H9 (cell line): ENCODE measurements around the gene IFNL3. TPM values are rescaled to one million over a fixed set of nuclear protein-coding genes. Genes with fewer than 3 reads are reported as not detected.
"Not testable (repeated sequence)": the region's sequence is repeated elsewhere in the genome, so short reads cannot be mapped to it uniquely, and the experiment has no call there.

Experiments
- DNase-seq: peaks from one replicate; pipeline ENCODE4 v3.0.0-alpha.2; 2017
- H2AFZ ChIP-seq: one replicate; pipeline ENCODE4 v1.6.1; 2013; ENCODE audit warnings: mild to moderate bottlenecking, low read length, control low read depth, moderate library complexity
- H2AK5ac ChIP-seq: 2 replicates; pipeline ENCODE4 v1.6.1; 2013; ENCODE audit warnings: low read length, control low read depth, mixed read lengths; ENCODE audit not compliant: insufficient read length
- H2BK120ac ChIP-seq: one replicate; pipeline ENCODE4 v1.6.1; 2013; ENCODE audit warnings: low read depth, mild to moderate bottlenecking, low read length, control low read depth, inconsistent platforms; ENCODE audit not compliant: poor library complexity, severe bottlenecking
- H2BK12ac ChIP-seq: 2 replicates; pipeline ENCODE4 v1.6.1; 2013; ENCODE audit warnings: low read length, control low read depth, mixed read lengths, low read depth; ENCODE audit not compliant: insufficient read length
- H2BK15ac ChIP-seq: 2 replicates; pipeline ENCODE4 v1.6.1; 2013; ENCODE audit warnings: low read depth, low read length, control low read depth
- H2BK20ac ChIP-seq: one replicate; pipeline ENCODE4 v1.6.1; 2013; ENCODE audit warnings: low read depth, mild to moderate bottlenecking, low read length, control low read depth, inconsistent platforms; ENCODE audit not compliant: poor library complexity, severe bottlenecking
- H2BK5ac ChIP-seq: 2 replicates; pipeline ENCODE4 v1.6.1; 2013; ENCODE audit warnings: low read length, control low read depth, mixed read lengths; ENCODE audit not compliant: insufficient read length
- H3K14ac ChIP-seq: 2 replicates; pipeline ENCODE4 v1.6.1; 2013; ENCODE audit warnings: low read length, control low read depth; ENCODE audit not compliant: insufficient read depth
- H3K18ac ChIP-seq: 2 replicates; pipeline ENCODE4 v1.6.1; 2013; ENCODE audit warnings: low read depth, mild to moderate bottlenecking, mixed read lengths, low read length, control low read depth; ENCODE audit not compliant: insufficient read length
- H3K23ac ChIP-seq: 2 replicates; pipeline ENCODE4 v1.6.1; 2013; ENCODE audit warnings: low read length, control low read depth, mixed read lengths, low read depth; ENCODE audit not compliant: insufficient read length
- H3K23me2 ChIP-seq: 2 replicates; pipeline ENCODE4 v1.6.1; 2013; ENCODE audit warnings: low read depth, mild to moderate bottlenecking, mixed read lengths, low read length, control low read depth; ENCODE audit not compliant: insufficient read length, poor library complexity, severe bottlenecking
- H3K27ac ChIP-seq: 2 replicates; pipeline ENCODE4 v1.5.1; 2013; ENCODE audit warnings: low read length, control low read depth, mixed read lengths, low read depth; ENCODE audit not compliant: insufficient read length
- H3K27me3 ChIP-seq: 2 replicates; pipeline ENCODE4 v1.6.1; 2013; ENCODE audit warnings: low read length, control low read depth, inconsistent platforms; ENCODE audit not compliant: insufficient read depth
- H3K4ac ChIP-seq: 2 replicates; pipeline ENCODE4 v1.6.1; 2013; ENCODE audit warnings: low read depth, mild to moderate bottlenecking, control low read depth, inconsistent platforms, low read length, moderate library complexity
- H3K4me1 ChIP-seq: 2 replicates; pipeline ENCODE4 v1.6.1; 2013; ENCODE audit warnings: low read length, control low read depth, inconsistent platforms; ENCODE audit not compliant: insufficient read depth
- H3K4me2 ChIP-seq: 2 replicates; pipeline ENCODE4 v1.6.1; 2013; ENCODE audit warnings: low read length, control low read depth, mixed read lengths; ENCODE audit not compliant: insufficient read length, insufficient read depth
- H3K56ac ChIP-seq: 2 replicates; pipeline ENCODE4 v1.6.1; 2013; ENCODE audit warnings: low read depth, mild to moderate bottlenecking, mixed read lengths, low read length, control low read depth; ENCODE audit not compliant: insufficient read length
- H3K79me1 ChIP-seq: 2 replicates; pipeline ENCODE4 v1.6.1; 2013; ENCODE audit warnings: low read depth, mild to moderate bottlenecking, moderate library complexity, low read length, control low read depth, inconsistent platforms; ENCODE audit not compliant: insufficient read depth, poor library complexity, severe bottlenecking
- H3K79me2 ChIP-seq: 2 replicates; pipeline ENCODE4 v1.6.1; 2013; ENCODE audit warnings: low read length, control low read depth, inconsistent platforms; ENCODE audit not compliant: insufficient read depth
- H3K9ac ChIP-seq: 2 replicates; pipeline ENCODE4 v1.6.1; 2013; ENCODE audit warnings: low read length, control low read depth, mixed read lengths; ENCODE audit not compliant: insufficient read length; ENCODE audit errors: extremely low read depth
- H3K9me3 ChIP-seq: one replicate; pipeline ENCODE4 v1.6.1; 2013; ENCODE audit warnings: low read depth, low read length, inconsistent platforms; ENCODE audit not compliant: control insufficient read depth
- H3T11ph ChIP-seq: one replicate; pipeline ENCODE4 v1.6.1; 2013; ENCODE audit warnings: mild to moderate bottlenecking, low read length, control low read depth, inconsistent platforms
- H4K20me1 ChIP-seq: one replicate; pipeline ENCODE4 v1.6.1; 2013; ENCODE audit not compliant: control insufficient read depth, insufficient read length, insufficient read depth
- H4K5ac ChIP-seq: 2 replicates; pipeline ENCODE4 v1.6.1; 2013; ENCODE audit warnings: low read depth, mild to moderate bottlenecking, mixed read lengths, low read length, control low read depth; ENCODE audit not compliant: insufficient read length
- H4K8ac ChIP-seq: replicated peaks from 2 replicates; pipeline ENCODE4 v1.6.1; 2013; ENCODE audit warnings: low read length, control low read depth, mixed read lengths, low read depth; ENCODE audit not compliant: insufficient read length
- H4K91ac ChIP-seq: 2 replicates; pipeline ENCODE4 v1.6.1; 2013; ENCODE audit warnings: low read depth, mild to moderate bottlenecking, moderate library complexity, mixed read lengths, low read length, control low read depth; ENCODE audit not compliant: insufficient read length
- H3K27ac Mint-ChIP-seq, 3 experiments: 2 replicates in 2 of 3; 3 replicates in 1 of 3; pipeline ENCODE4 v1.8.0; 2020 to 2021; ENCODE audit warnings: mixed read lengths in 3 of 3, mild to moderate bottlenecking in 1 of 3, moderate library complexity in 1 of 3
- H3K27me3 Mint-ChIP-seq: 2 replicates; pipeline ENCODE4 v1.8.0; 2021; ENCODE audit warnings: low read depth, mild to moderate bottlenecking, moderate library complexity, mixed read lengths
- H3K36me3 Mint-ChIP-seq, 3 experiments: 2 replicates in 2 of 3; 3 replicates in 1 of 3; pipeline ENCODE4 v1.8.0; 2020 to 2021; ENCODE audit warnings: low read depth in 3 of 3, mixed read lengths in 3 of 3; ENCODE audit not compliant: insufficient read depth in 1 of 3
- H3K4me1 Mint-ChIP-seq, 2 experiments: 2 replicates each; pipeline ENCODE4 v1.8.0; 2020; ENCODE audit warnings: mixed read lengths in 2 of 2
- H3K4me3 Mint-ChIP-seq, 2 experiments: 2 replicates in 1 of 2; 3 replicates in 1 of 2; pipeline ENCODE4 v1.8.0; 2020 to 2021; ENCODE audit warnings: mild to moderate bottlenecking in 2 of 2, mixed read lengths in 2 of 2, moderate library complexity in 1 of 2
- H3K9me3 Mint-ChIP-seq, 2 experiments: 2 replicates in 1 of 2; 3 replicates in 1 of 2; pipeline ENCODE4 v1.8.0; 2020; ENCODE audit warnings: mild to moderate bottlenecking in 2 of 2, mixed read lengths in 2 of 2, moderate library complexity in 1 of 2
- WGBS: extraction: QIAGEN DNeasy Blood & Tissue Kit; methylation state at CpG from one replicate; pipeline ENCODE4 v1.1.7; 2013; ENCODE audit warnings: missing lambda C conversion rate, low lambda C conversion rate, mixed read lengths; ENCODE audit not compliant: insufficient read length; ENCODE audit errors: extremely low coverage; 5-methylcytosine and 5-hydroxymethylcytosine counted together
- total RNA-seq: library from RNA; stranded (reverse); gene quantifications from 2 replicates; pipeline ENCODE4 v1.2.1, GENCODE V29; 2021
- TF ChIP-seq, protein P1 (sequence below): fragments of 200-600 bp; sonication (generic); conservative IDR thresholded peaks from 3 replicates; pipeline ENCODE4 v1.8.0; 2021; ENCODE audit warnings: antibody characterized with exemption, mild to moderate bottlenecking

The IFNL3 gene
- total RNA-seq, 1 experiment from 2014 or later = not detected

DNA sequence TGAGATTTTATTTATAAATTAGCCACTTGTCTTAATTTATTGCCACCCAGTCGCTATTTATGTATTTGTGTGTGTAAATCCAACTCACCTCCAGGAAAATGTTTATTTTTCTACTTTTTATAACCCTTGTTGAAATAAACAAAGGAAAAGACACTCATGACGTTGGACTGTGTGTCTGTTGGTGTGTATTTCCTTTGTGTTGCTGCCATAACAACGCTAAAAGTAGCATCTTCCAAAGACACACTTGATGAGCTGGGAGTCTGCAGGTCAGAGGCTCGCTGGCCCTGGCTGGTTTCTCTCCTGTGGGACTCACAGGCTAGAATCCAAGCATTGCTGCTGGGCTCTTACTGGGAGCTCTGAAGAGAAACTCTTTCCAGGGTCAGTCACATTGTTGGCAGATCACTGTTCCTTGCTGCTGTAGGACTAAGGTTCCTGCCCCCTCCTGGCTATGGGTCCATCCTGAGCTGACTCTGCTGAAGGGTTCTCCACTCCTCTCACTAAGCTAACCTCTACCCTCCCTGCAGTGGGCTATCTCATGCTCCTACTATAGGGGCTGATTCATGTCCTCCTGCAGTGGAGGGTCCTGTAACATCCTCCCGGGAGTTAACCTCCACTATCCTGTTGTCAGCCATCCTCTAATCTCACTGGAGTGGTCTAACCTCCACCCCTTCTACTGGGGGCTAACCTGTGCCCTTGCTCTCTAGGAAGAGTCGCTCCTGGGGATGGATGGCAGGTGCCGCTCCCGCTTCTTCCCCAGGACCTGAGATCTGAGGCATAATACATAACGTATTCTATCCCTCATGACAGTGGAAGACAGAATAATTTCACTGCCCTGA, 25.4 kb upstream of the IFNL3 start:
- Histone ChIP-seq H2BK5ac (no peak overlapping the region), H3K56ac (no peak overlapping the region), H3K18ac (no peak overlapping the region), H3K79me1 (no peaks in the 10 kb centered on the region), H3K4me1 (no peaks in the 10 kb centered on the region), H4K5ac (no peak overlapping the region), H3T11ph (no peak overlapping the region), H3K9ac (no peak overlapping the region), H2BK15ac (no peak overlapping the region), H2AK5ac (no peak overlapping the region), H2BK12ac (no peak overlapping the region), H3K23me2 (no peaks in the 10 kb centered on the region), H3K27me3 (peaks cover 9% of the 10 kb centered on the region; the same call in 1 of the 2 replicates), H2BK120ac (no peak overlapping the region), H4K20me1 (no peaks in the 10 kb centered on the region), H2AFZ (no peak overlapping the region), H3K4me2 (no peak overlapping the region), H4K91ac (no peak overlapping the region), H4K8ac (no peak overlapping the region), H2BK20ac (no peak overlapping the region), H3K9me3 (no peaks in the 10 kb centered on the region), H3K23ac (no peak overlapping the region), H3K14ac (no peak overlapping the region), H3K27ac (no peak overlapping the region), H3K4ac (no peak overlapping the region), H3K79me2 (no peaks in the 10 kb centered on the region)
- TF ChIP-seq, protein P1, sequence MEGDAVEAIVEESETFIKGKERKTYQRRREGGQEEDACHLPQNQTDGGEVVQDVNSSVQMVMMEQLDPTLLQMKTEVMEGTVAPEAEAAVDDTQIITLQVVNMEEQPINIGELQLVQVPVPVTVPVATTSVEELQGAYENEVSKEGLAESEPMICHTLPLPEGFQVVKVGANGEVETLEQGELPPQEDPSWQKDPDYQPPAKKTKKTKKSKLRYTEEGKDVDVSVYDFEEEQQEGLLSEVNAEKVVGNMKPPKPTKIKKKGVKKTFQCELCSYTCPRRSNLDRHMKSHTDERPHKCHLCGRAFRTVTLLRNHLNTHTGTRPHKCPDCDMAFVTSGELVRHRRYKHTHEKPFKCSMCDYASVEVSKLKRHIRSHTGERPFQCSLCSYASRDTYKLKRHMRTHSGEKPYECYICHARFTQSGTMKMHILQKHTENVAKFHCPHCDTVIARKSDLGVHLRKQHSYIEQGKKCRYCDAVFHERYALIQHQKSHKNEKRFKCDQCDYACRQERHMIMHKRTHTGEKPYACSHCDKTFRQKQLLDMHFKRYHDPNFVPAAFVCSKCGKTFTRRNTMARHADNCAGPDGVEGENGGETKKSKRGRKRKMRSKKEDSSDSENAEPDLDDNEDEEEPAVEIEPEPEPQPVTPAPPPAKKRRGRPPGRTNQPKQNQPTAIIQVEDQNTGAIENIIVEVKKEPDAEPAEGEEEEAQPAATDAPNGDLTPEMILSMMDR = no peak
- H3K4me1 Mint-ChIP-seq = peaks cover 0 to 2% of the 10 kb centered on the region in 2 experiments; a peak in 1 of 4 replicates
- H3K36me3 Mint-ChIP-seq = no peaks in the 10 kb centered on the region
- no peaks in the 10 kb centered on the region for H3K9me3 Mint-ChIP-seq
- no peak overlapping the region; a peak in 1 of 7 replicates for H3K27ac Mint-ChIP-seq
- no CpG with 5 or more reads among the region's 9 CpGs for WGBS
- H3K4me3 Mint-ChIP-seq = no peak overlapping the region
- H3K27me3 Mint-ChIP-seq = peaks cover 72% of the 10 kb centered on the region
- no peak for DNase-seq

DNA sequence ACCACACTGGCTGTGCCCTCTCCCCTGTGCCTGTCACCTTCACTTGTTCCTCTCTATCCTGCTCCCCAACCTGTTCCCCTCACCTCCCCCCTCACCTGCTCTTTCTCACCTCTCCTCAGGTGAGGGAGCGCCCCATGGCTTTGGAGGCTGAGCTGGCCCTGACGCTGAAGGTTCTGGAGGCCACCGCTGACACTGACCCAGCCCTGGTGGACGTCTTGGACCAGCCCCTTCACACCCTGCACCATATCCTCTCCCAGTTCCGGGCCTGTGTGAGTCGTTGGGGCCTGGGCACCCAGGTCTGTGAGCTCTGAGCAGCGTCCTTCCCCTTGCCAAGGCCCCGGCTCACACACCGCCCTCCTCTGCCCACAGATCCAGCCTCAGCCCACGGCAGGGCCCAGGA, 24.6 kb upstream of the IFNL3 start:
- not testable (repeated sequence) for H3K4ac ChIP-seq, H3K9ac ChIP-seq, H4K91ac ChIP-seq, H2AK5ac ChIP-seq, H3K79me2 ChIP-seq, H3K56ac ChIP-seq, H3K4me2 ChIP-seq, H2BK5ac ChIP-seq, H2BK12ac ChIP-seq, H3K9me3 ChIP-seq, H2AFZ ChIP-seq, H2BK20ac ChIP-seq, H3K27ac Mint-ChIP-seq, H3K36me3 Mint-ChIP-seq, H4K8ac ChIP-seq, H3K79me1 ChIP-seq, H3K18ac ChIP-seq, H3K9me3 Mint-ChIP-seq, H2BK15ac ChIP-seq, H3T11ph ChIP-seq, H3K23ac ChIP-seq, H4K20me1 ChIP-seq, H2BK120ac ChIP-seq, DNase-seq, H3K23me2 ChIP-seq, H3K4me1 Mint-ChIP-seq, H3K27ac ChIP-seq, H3K4me3 Mint-ChIP-seq, H4K5ac ChIP-seq, H3K14ac ChIP-seq, H3K4me1 ChIP-seq
- WGBS = no CpG with 5 or more reads among the region's 10 CpGs
- peaks cover 17% of the 10 kb centered on the region for H3K27me3 ChIP-seq
- H3K27me3 Mint-ChIP-seq = peaks cover 74% of the 10 kb centered on the region
